Uterus (tissue), 2 donors: Measurements from ENCODE around the gene RAB32.

ENCODE experiments used
- POLR2A ChIP-seq, 2 donors: fragments of 450-650 bp; IDR thresholded peaks; one replicate each; pipeline ENCODE4 v1.6.1; 2016; ENCODE audit warnings: antibody characterized with exemption in 2 of 2, mild to moderate bottlenecking in 1 of 2, moderate library complexity in 1 of 2
- TF ChIP-seq, protein P1 (sequence below), 4 experiments: fragments of 200-600 bp in 2 of 4; fragments of 450-650 bp in 2 of 4; sonication (generic) in 2 of 4; IDR thresholded peaks; one replicate each; pipeline ENCODE4 v1.5.1; 2016 to 2019; ENCODE audit warnings: antibody characterized with exemption in 4 of 4, mild to moderate bottlenecking in 2 of 4, moderate library complexity in 1 of 4

DNA sequence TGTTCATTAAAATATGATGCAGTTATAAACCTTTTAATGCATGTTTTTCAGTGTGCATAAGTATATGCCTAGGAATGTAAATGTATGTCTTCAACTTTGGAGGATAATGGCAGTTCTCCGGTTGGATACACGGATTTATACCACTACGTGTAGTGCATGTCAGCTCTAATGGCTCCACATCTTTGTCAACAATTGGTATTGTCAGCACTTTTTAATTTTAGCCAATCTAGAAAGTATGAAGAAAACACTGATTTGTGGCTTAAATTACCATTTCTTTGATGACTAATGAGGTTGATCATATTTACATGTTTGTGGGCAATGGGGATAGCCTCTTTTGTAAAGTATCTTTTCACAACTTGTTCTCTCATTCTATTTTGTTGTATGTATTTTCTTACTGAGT lies 10.9 kb upstream of the RAB32 start:
- TF ChIP-seq, protein P1, sequence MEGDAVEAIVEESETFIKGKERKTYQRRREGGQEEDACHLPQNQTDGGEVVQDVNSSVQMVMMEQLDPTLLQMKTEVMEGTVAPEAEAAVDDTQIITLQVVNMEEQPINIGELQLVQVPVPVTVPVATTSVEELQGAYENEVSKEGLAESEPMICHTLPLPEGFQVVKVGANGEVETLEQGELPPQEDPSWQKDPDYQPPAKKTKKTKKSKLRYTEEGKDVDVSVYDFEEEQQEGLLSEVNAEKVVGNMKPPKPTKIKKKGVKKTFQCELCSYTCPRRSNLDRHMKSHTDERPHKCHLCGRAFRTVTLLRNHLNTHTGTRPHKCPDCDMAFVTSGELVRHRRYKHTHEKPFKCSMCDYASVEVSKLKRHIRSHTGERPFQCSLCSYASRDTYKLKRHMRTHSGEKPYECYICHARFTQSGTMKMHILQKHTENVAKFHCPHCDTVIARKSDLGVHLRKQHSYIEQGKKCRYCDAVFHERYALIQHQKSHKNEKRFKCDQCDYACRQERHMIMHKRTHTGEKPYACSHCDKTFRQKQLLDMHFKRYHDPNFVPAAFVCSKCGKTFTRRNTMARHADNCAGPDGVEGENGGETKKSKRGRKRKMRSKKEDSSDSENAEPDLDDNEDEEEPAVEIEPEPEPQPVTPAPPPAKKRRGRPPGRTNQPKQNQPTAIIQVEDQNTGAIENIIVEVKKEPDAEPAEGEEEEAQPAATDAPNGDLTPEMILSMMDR (IDR thresholded peaks at IDR 0.05), result no peak
- no peak for TF ChIP-seq POLR2A (IDR thresholded peaks at IDR 0.05)
